Measurements from ENCODE around the gene SLC6A13.
"Not testable (repeated sequence)": the region's sequence is repeated elsewhere in the genome, so short reads cannot be mapped to it uniquely, and the experiment has no call there.

The SLC6A13 gene

DNA sequence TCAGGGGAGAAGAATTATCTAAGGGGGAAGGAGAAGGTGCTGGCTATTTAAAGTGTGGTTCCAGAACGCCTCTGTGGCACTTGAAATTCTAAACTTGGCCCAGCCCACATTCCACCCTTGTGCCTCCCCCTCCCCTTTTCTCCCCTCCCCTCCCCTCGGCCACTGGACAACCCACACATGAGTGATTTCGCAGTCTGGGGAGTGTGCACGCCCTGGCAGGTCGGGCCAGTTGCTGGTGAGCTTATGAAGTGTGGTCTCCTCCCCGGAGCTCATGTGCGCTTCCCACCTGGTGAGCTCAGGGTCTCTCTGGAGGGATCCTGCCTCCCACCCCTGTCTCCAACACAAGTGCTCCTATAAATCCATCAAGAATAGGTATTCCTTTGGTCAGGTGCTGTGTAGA lies at the start of gene SLC6A13:
Gene SLC6A13 (minus strand): TSS at position 20 of the 400 bp plus-strand sequence. CDS start 2,784 bp downstream, outside the sequence.
- DNase-seq (ENCODE audit: low read depth in 2 of 2, low spot score in 1 of 2) = no peak

- no peak for DNase-seq (ENCODE audit: low read depth in 2 of 2, low spot score in 1 of 2)
Measured at GRCh38 chr12:308511-308910, 45.9 kb upstream of the SLC6A13 start.

DNA sequence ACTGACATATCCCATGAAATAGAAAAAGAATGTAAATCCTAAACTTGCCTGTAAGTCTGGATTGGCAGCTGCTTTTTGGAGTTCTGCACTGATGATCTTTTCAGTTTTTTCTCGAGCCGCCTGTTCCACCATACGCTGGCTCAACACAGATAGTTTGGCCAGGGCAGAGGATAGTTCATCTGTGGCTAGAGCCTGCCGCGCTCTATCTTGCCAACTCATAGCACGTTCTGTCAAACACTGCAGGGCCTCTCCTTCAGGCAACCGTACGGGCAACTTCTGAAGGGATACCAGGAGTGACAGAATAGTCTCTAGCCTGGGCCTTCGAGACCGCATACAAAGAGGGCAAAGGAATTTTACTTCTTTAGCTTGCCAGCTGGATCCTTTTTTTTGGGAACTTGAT lies 44.8 kb upstream of the SLC6A13 start:
- no peak for DNase-seq (ENCODE audit: low read depth in 2 of 2, low spot score in 1 of 2)

- no peak for DNase-seq (ENCODE audit: low read depth in 2 of 2, low spot score in 1 of 2)
Measured at GRCh38 chr12:304805-305204, 42.2 kb upstream of the SLC6A13 start.

GRCh38 chr12:302766-303165 lies 40.1 kb upstream of the SLC6A13 start:
- DNase-seq (ENCODE audit: low read depth in 2 of 2, low spot score in 1 of 2) = not testable (repeated sequence)

DNA sequence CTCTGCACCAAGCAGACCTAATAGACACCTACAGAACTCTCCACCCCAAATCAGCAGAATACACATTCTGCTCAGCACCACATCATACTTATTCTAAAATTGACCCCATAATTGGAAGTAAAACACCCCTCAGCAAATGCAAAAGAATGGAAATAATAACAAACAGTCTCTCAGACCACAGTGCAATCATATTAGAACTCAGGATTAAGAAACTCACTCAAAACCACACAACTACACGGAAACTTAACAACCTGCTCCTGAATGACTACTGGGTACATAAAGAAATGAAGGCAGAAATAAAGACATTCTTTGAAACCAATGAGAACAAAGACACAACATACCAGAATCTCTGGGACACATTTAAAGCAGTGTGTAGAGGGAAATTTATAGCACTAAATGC lies 37.5 kb upstream of the SLC6A13 start:
- not testable (repeated sequence) for DNase-seq (ENCODE audit: low read depth in 2 of 2, low spot score in 1 of 2)

DNA sequence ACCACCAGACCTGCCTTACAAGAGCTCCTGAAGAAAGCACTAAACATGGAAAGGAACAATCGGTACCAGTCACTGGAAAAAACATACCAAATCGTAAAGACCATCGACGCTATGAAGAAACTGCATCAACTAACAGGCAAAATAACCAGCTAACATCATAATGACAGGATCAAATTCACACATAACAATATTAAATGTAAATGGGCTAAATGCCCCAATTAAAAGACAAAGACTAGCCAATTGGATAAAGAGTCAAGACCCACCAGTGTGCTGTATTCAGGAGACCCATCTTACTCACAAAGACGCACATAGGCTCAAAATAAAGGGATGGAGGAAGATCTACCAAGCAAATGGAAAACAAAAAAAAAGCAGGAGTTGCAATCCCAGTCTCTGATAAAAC lies 36.9 kb upstream of the SLC6A13 start:
- DNase-seq (ENCODE audit: low read depth in 2 of 2, low spot score in 1 of 2) = not testable (repeated sequence)

- not testable (repeated sequence) for DNase-seq (ENCODE audit: low read depth in 2 of 2, low spot score in 1 of 2)
Measured at GRCh38 chr12:298059-298458, 35.4 kb upstream of the SLC6A13 start.

DNA sequence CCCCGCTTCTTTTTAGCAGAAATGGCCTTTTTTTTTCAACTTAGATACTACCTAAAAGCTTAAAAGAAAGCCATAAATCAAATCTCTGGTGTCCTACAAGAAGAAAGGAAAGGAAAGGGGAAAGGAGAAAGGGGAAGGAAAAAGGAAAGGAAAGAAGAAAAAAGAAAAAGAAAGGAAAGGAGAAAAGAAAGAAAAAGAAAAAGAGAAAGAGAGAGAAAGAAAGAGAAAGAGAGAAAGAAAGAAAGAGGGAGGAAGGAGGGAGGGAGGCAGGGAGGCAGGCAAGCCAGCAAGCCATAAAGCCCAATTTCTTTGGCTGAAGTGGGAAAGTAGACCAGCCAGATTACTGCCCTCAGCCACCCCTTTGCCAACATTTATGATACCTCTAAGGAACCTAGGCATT lies 32.5 kb upstream of the SLC6A13 start:
- DNase-seq (ENCODE audit: low read depth in 2 of 2, low spot score in 1 of 2) = no peak

DNA sequence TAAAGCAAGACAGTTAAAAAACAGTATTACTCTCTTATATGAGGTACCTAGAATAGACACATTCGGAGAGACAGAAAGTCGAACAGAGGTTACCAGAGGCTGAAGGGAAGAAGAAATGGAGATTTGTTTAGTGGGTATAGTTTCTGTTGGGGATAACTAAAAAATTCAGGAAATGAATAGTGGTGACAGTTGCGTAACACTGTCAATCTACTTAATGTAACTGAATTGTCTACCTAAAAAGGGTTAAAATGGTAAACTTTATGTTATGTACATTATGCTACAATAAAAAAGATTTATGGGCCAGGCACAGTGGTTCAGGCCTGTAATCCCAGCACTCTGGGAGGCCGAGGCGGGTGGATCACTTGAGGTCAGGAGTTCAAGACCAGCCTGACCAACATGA lies 30.6 kb upstream of the SLC6A13 start:
- DNase-seq (ENCODE audit: low read depth in 2 of 2, low spot score in 1 of 2) = no peak

DNA sequence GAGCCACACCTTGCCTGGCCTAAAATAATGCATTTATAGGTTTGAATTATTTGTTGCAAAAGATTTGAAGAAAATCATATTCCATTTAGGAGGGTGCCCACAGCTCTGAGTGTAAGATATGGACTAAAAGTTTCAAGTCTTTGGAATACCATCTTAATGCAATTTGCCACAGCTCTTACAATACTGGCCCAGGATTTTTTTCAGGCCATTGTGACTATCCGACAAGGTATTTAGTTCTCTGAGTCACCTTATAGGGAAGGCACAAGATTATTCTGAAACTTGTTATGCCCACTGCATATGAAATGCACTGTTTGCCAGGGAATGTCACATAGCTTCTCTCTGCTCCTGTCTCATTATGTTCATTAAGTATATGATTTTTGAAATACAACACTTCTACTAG lies 29.6 kb upstream of the SLC6A13 start:
- DNase-seq (ENCODE audit: low read depth in 2 of 2, low spot score in 1 of 2) = no peak

GRCh38 chr12:291153-291723 lies 28.6 kb upstream of the SLC6A13 start:
- DNase-seq (ENCODE audit: low read depth in 2 of 2, low spot score in 1 of 2) = no peak

DNA sequence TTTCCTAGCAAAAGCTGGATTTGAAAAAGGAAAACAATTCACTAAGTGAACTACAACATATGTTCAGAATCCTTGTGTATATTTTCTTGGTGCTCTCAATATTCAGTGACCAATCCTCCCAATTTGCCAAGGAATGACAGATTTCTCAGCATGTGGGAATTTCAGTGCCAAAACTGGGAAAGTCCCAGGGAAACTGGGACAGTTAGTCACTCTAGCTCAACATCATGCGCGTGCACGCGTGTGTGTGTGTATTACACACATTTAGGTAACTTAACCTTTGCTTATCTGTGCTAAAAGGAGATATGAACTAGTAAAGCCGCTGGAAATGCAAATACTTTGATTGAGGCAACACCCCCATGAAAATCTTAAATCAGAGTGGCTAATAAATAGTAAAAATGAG lies 26.1 kb upstream of the SLC6A13 start:
- DNase-seq (ENCODE audit: low read depth in 2 of 2, low spot score in 1 of 2) = no peak

- DNase-seq (ENCODE audit: low read depth in 2 of 2, low spot score in 1 of 2) = no peak
Measured at GRCh38 chr12:286531-287300, 24.1 kb upstream of the SLC6A13 start.

DNA sequence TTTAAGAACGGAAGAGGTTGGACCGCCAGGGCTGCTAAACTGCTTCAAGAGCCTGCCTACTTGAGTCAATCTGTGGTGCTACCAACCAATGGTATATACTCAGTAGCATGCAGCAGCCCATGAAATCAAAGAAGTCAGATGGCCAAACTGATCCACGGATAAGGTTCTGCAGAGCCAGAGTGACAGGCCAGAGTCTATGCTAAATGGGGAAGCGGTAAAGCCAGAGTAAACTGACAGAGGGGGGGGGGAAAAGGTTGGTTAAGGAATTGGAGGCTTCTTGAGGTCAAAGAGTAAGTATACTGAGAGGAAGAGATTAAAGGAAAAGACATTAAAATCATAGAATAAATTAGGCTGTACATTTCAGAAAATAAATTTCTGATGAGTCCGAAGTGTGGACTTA lies 15.4 kb upstream of the SLC6A13 start:
- DNase-seq (ENCODE audit: low read depth in 2 of 2, low spot score in 1 of 2) = no peak

DNA sequence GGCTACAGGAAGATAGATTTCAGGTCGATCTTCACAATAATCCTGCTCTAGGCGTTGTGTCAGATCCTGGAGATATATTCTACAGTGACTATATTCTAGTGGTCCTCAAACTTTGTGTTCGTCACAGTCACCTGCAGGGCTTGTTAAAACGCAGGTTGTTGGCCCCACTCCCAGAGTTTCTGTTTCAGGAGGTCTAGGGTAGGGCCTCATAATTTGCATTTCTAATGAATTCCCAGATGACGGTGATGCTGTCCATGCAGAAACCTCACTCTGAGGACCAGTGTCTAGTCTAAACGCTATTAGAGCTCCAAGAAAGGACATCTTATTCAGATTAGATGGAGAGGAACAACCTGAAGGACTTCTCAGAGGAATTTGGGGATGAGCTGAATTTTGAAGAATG lies 13.2 kb upstream of the SLC6A13 start:
- DNase-seq (ENCODE audit: low read depth in 2 of 2, low spot score in 1 of 2) = no peak

DNA sequence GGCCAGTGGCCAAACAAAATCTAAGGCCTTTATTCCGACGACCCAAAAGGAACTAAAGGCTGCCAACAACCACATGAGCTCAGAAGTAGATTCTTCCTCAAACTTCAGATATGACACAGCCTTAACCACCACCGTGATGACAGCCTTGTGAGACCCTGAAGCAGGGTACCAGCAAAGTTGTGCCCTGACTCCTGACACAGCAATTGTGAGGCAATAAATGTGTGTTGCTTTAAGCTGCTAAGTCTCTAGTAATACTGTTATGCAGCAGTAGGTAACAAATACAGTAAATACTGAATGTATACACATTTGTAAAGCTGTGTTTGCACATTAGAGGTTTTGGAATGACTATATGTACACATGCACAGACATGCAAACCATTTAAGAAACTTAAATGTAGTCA lies 10.7 kb upstream of the SLC6A13 start:
- no peak for DNase-seq (ENCODE audit: low read depth in 2 of 2, low spot score in 1 of 2)

DNA sequence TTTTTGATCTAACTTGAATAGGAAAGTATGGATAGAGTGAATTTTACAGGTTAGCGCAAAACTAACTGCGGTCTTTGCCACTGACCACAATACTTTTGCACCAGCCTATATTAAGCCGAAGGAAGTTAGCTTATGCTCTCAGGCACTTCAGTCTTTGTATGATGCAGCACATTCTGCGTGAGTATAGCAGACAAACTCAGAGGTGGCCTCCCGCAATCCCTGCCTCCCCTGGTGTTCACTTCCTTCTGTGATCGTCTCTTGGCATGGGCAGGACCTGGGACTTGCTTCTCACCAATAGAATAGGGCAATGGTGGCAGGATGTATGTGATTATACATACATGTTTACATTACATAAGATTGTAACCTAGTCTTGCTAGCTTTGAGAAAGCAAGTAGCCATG lies 10.3 kb upstream of the SLC6A13 start:
- no peak for DNase-seq (ENCODE audit: low read depth in 2 of 2, low spot score in 1 of 2)

DNA sequence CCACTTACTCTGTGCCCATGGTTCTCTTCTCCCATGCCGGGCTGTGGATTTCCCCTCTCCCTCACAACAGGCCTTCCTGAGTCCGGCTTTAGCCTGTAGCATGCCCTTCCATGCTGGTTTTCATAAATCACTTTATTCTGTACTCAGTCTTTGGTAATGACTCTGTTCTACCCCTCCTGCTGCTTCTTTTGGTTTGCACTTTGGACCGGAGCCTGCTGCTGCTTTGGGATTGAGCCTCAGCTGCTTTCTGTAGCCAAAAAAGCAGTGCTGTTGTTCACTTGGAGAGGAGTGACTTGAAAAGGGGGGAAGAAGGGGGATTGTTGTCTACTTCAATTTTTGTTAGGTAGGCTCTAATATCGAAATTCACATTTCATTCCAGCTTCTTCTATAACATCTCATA lies 8.5 kb upstream of the SLC6A13 start:
- DNase-seq (ENCODE audit: low read depth in 2 of 2, low spot score in 1 of 2) = no peak

DNA sequence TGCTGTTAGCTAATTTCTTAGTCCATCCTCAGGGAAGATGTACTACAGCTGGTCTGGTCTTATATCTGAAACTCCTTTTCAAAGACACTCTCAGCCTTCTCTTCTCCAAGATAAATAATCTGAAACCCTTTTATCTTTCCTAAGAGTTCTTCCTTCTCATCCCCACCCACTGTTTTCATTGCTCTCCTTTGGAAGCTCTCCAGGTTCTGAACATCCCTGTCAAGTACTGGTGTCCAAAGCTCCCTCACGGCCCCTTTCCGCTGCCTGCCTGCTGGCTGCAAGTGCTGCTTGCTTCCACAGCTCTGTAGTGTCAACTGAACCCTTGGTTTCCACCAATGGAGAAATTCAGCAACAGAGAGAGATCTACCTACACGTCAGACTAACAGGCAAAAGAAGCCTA lies 6.6 kb upstream of the SLC6A13 start:
- no peak for DNase-seq (ENCODE audit: low read depth in 2 of 2, low spot score in 1 of 2)

DNA sequence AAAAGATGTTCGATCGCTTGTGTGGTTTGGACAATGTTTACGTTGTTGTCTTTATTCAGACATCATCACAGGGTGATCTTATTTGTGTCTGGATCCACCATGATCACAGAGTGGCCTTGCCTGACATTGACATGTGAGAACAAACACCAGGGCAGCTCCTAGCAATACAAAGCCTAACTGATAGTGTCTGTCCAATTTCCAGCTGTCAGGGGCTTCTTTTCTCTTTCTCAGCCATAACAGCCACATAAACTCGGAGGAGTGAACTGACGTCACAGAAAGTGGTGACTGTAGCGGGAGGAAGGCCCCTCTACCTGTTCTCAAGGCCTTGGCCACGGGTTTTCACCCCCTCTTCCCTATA lies 5.8 kb upstream of the SLC6A13 start:
- DNase-seq (ENCODE audit: low read depth in 2 of 2, low spot score in 1 of 2) = no peak

- no peak for DNase-seq (ENCODE audit: low read depth in 2 of 2, low spot score in 1 of 2)
Measured at GRCh38 chr12:267581-268482, 5.2 kb upstream of the SLC6A13 start.
